Panc1 (cell line): ENCODE results near the gene DVL1. TPM values are rescaled to one million over a fixed set of nuclear protein-coding genes. Genes with fewer than 3 reads are reported as not detected.
A peak's percentile ranks its signal among the peaks of the same experiment; 100 is the strongest.

Source experiments
- ATAC-seq: fragments of 200-7000 bp; cut with Tn5 transposase; 2 replicates; pipeline ENCODE4 v1.9.1; 2020; ENCODE audit warnings: mild to moderate bottlenecking, moderate library complexity
- BruUV-seq: library from RNA; stranded (reverse); fragments of 400-500 nt; replicated peaks from 2 replicates; lab custom pipeline; 2021; lab: Mats Ljungman, UMichigan
- CTCF ChIA-PET: fragments of 300-600 bp; sonication (Branson Sonifier 250); formaldehyde crosslinking; loops from one replicate; lab custom pipeline; 2022; ENCODE audit warnings: antibody characterized with exemption; lab: Charles Lee
- POLR2A ChIA-PET: fragments of 300-600 bp; sonication (Branson Sonifier 250); formaldehyde crosslinking; loops from one replicate; lab custom pipeline; 2022; ENCODE audit warnings: antibody characterized with exemption; lab: Charles Lee
- DNase-seq: peaks from one replicate; pipeline ENCODE4 v3.0.0-alpha.2; 2010; ENCODE audit warnings: low read depth, low spot score
- H3K27ac ChIP-seq: 2 replicates; pipeline ENCODE4 v1.5.1; 2011; ENCODE audit warnings: mild to moderate bottlenecking, low read length, inconsistent platforms
- H3K27me3 ChIP-seq: fragments of 200-500 bp; sonication (Bioruptor generic); 2 replicates; pipeline ENCODE4 v1.6.0; 2014; ENCODE audit warnings: low read length, inconsistent platforms; ENCODE audit not compliant: control insufficient read depth, insufficient read depth
- H3K36me3 ChIP-seq: fragments of 200-500 bp; sonication (Bioruptor generic); 2 replicates; pipeline ENCODE4 v1.5.1; 2014; ENCODE audit warnings: inconsistent platforms, mild to moderate bottlenecking, low read length, moderate library complexity; ENCODE audit not compliant: control insufficient read depth, insufficient read depth
- H3K4me1 ChIP-seq: 2 replicates; pipeline ENCODE4 v1.5.1; 2011; ENCODE audit warnings: inconsistent platforms, mild to moderate bottlenecking, low read length, moderate library complexity; ENCODE audit not compliant: control insufficient read depth, insufficient read depth
- H3K4me3 ChIP-seq, 2 experiments: 2 replicates each; pipeline ENCODE4 v1.5.1; 2011 to 2012; ENCODE audit warnings: low read depth in 2 of 2, low read length in 2 of 2, mild to moderate bottlenecking in 2 of 2, inconsistent platforms in 1 of 2, moderate library complexity in 1 of 2
- H3K9me3 ChIP-seq: fragments of 200-500 bp; sonication (Bioruptor generic); 2 replicates; pipeline ENCODE4 v1.5.1; 2014; ENCODE audit warnings: low read depth, mild to moderate bottlenecking, inconsistent platforms, low read length, moderate library complexity; ENCODE audit not compliant: control insufficient read depth, insufficient read depth
- CTCF ChIP-seq: fragments of 450-650 bp; IDR thresholded peaks from 2 replicates; pipeline ENCODE4 v1.5.1; 2017; ENCODE audit warnings: mild to moderate bottlenecking
- POLR2AphosphoS5 ChIP-seq: IDR thresholded peaks from 2 replicates; pipeline ENCODE4 v1.6.1; 2012; ENCODE audit warnings: mild to moderate bottlenecking, low read depth, low read length, moderate library complexity
- REST ChIP-seq, 2 experiments: IDR thresholded peaks; 2 replicates each; pipeline ENCODE4 v1.6.1; 2011 to 2012; ENCODE audit warnings: low read depth in 2 of 2, control low read depth in 1 of 2, low read length in 1 of 2, mild to moderate bottlenecking in 1 of 2, moderate library complexity in 1 of 2; ENCODE audit not compliant: insufficient read depth in 1 of 2
- SIN3A ChIP-seq: IDR thresholded peaks from 2 replicates; pipeline ENCODE4 v1.6.1; 2012; ENCODE audit warnings: low read depth, mild to moderate bottlenecking, low read length, moderate library complexity, borderline replicate concordance; ENCODE audit not compliant: insufficient read depth
- TCF7L2 ChIP-seq: IDR thresholded peaks from 2 replicates; pipeline ENCODE4 v1.6.1; 2011; ENCODE audit warnings: mild to moderate bottlenecking, low read depth, low read length, inconsistent platforms
- in situ Hi-C: cut with HindIII; loops from 2 replicates; pipeline ENCODE4 v1.10.0; 2016; ENCODE audit warnings: low sequenced_read_pairs, low pct_unique_long_range_greater_than_20kb
- intact Hi-C: fragments of 100-400 bp; cut with micrococcal nuclease; formaldehyde crosslinking; loops from one replicate; pipeline ENCODE4 v1.10.0; 2022; ENCODE audit not compliant: unreplicated experiment
- total RNA-seq: library from RNA; stranded (reverse); gene quantifications from one replicate; pipeline ENCODE4 v1.2.1, GENCODE V29; 2021; ENCODE audit not compliant: unreplicated experiment

The DVL1 gene
- total RNA-seq, 1 experiment from 2014 or later = 144 TPM

- CTCF ChIA-PET = interaction anchor here (1.0 to 2.2 kb wide), 2 partner anchors 17 to 26 kb away, joined by 5 to 8 read pairs; no protein-coding TSS in a partner anchor
- intact Hi-C loops (no loop called here), in situ Hi-C loops (no loop called here)
- Histone ChIP-seq H3K27me3 (no peaks in the 10 kb centered on the region), H3K4me1 (peaks cover 40% of the 10 kb centered on the region), H3K27ac (peak overlapping the region; percentile 93), H3K36me3 (no peaks in the 10 kb centered on the region; the same call in 1 of the 2 replicates), H3K4me3 (peak overlapping the region; percentile 74 to 85; a peak in 3 of 4 replicates), H3K9me3 (no peaks in the 10 kb centered on the region)
- DNase-seq (no peak), ATAC-seq (no peak)
- no TSS peak for BruUV-seq
- POLR2A ChIA-PET = no interaction called here
- TF ChIP-seq TCF7L2 = no peak
- TF ChIP-seq CTCF = no peak
- TF ChIP-seq POLR2AphosphoS5 = no peak
- no peak for TF ChIP-seq REST (IDR thresholded peaks at IDR 0.05; ENCODE audit: insufficient read depth in 1 of 2, low read depth in 2 of 2, low read length in 1 of 2)
- no peak for TF ChIP-seq SIN3A
These were observed 3.2 kb downstream of the DVL1 start for GRCh38 chr1:1345860-1346500.

- TF ChIP-seq REST (IDR thresholded peaks at IDR 0.05; ENCODE audit: insufficient read depth in 1 of 2, low read depth in 2 of 2, low read length in 1 of 2) = no peak
- TF ChIP-seq SIN3A = no peak
- no peak for TF ChIP-seq POLR2AphosphoS5
- in situ Hi-C loops (no loop called here), intact Hi-C loops (no loop called here)
- DNase-seq (no peak), ATAC-seq (peak; percentile 3)
- CTCF ChIA-PET = interaction anchor here (2.2 kb wide), 1 partner anchor 27 kb away, joined by 8 read pairs; no protein-coding TSS in a partner anchor
- POLR2A ChIA-PET = no interaction called here
- H3K27me3 ChIP-seq = no peaks in the 10 kb centered on the region
- BruUV-seq = no TSS peak
- H3K4me3 ChIP-seq = peak overlapping the region in 1 of 2 experiments; percentile 85; a peak in 2 of 4 replicates
- H3K9me3 ChIP-seq = no peaks in the 10 kb centered on the region
- peak overlapping the region; percentile 93 for H3K27ac ChIP-seq
- peaks cover 40% of the 10 kb centered on the region for H3K4me1 ChIP-seq
- no peaks in the 10 kb centered on the region; the same call in 1 of the 2 replicates for H3K36me3 ChIP-seq
These were observed 3.8 kb downstream of the DVL1 start for GRCh38 chr1:1345384-1345783.
